Glomerular visceral epithelial cell (primary cell): ENCODE results near the gene CLPTM1L.
"Not testable (repeated sequence)": the region's sequence is repeated elsewhere in the genome, so short reads cannot be mapped to it uniquely, and the experiment has no call there.

Experiments used
- DNase-seq: peaks from one replicate; pipeline ENCODE4 v3.0.0-alpha.2; 2016; ENCODE audit errors: extremely low spot score

The CLPTM1L gene

GRCh38 chr5:1339818-1340210 is 5.1 kb downstream of the CLPTM1L start:
- DNase-seq: not testable (repeated sequence)

GRCh38 chr5:1339139-1339817 is 5.6 kb downstream of the CLPTM1L start:
- DNase-seq: not testable (repeated sequence)

GRCh38 chr5:1338506-1339070 is 6.3 kb downstream of the CLPTM1L start:
- DNase-seq: no peak

- DNase-seq: no peak
Measured at GRCh38 chr5:1338196-1338490, 6.8 kb downstream of the CLPTM1L start.

- no peak for DNase-seq
Measured at GRCh38 chr5:1337489-1338195, 7.3 kb downstream of the CLPTM1L start.

- DNase-seq: no peak
Measured at GRCh38 chr5:1336749-1337488, 8.0 kb downstream of the CLPTM1L start.

GRCh38 chr5:1336106-1336561 is 8.8 kb downstream of the CLPTM1L start:
- no peak for DNase-seq

GRCh38 chr5:1335540-1336095 is 9.3 kb downstream of the CLPTM1L start:
- DNase-seq: no peak

- DNase-seq: no peak
Measured at GRCh38 chr5:1334831-1335539, 9.9 kb downstream of the CLPTM1L start.

GRCh38 chr5:1333986-1334385 is 10.9 kb downstream of the CLPTM1L start:
- no peak for DNase-seq

GRCh38 chr5:1333286-1333685 is 11.6 kb downstream of the CLPTM1L start:
- not testable (repeated sequence) for DNase-seq

- no peak for DNase-seq
Measured at GRCh38 chr5:1332461-1333001, 12.4 kb downstream of the CLPTM1L start.

- no peak for DNase-seq
Measured at GRCh38 chr5:1331861-1332405, 13.0 kb downstream of the CLPTM1L start.

GRCh38 chr5:1330847-1331831 is 13.8 kb downstream of the CLPTM1L start:
- DNase-seq: no peak

GRCh38 chr5:1330146-1330846 is 14.6 kb downstream of the CLPTM1L start:
- DNase-seq: no peak

GRCh38 chr5:1329111-1329579 is 15.8 kb downstream of the CLPTM1L start:
- DNase-seq: no peak

- DNase-seq: peak; percentile 76
Measured at GRCh38 chr5:1328237-1329110, 16.4 kb downstream of the CLPTM1L start.
